IPS-11a (cell line): ENCODE results near the gene IZUMO4.

Experiments
- H3K4me3 ChIP-seq: one replicate; pipeline ENCODE4 v1.5.1; 2013; ENCODE audit warnings: low read depth, low read length, control low read depth

The IZUMO4 gene

DNA sequence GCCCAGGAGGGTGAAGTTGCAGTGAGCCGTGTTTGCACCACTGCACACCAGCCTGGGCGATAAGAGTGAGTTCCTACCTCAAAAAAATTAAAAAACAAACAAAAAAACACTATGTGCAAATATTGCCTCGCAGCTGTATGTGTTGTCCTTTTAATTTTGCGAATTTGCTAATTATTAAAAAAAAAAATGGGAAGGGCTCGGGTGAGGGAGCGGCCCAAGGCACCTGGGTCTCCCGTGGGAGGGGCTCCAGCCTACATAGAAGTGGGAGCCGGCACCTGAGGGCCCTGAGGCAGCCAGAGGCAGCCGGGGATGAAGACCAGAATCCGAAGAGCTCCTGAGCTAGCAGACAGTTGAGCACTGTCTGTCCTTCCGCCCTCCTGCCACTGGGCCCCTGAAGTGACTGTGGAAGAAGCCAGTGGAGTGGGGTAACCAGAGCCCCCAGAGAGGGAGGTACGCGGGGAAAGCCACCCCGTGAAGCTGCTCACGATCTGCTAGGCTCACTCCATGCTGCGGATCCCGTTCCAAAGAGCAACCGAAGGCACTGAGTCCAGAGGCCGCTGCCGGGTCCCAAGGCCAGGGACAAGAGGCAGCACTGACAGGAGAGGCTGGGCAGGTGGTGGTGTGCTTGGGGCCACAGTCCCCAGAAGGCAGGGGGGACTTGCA lies 6.5 kb downstream of the IZUMO4 start:
- no peak overlapping the region for H3K4me3 ChIP-seq

DNA sequence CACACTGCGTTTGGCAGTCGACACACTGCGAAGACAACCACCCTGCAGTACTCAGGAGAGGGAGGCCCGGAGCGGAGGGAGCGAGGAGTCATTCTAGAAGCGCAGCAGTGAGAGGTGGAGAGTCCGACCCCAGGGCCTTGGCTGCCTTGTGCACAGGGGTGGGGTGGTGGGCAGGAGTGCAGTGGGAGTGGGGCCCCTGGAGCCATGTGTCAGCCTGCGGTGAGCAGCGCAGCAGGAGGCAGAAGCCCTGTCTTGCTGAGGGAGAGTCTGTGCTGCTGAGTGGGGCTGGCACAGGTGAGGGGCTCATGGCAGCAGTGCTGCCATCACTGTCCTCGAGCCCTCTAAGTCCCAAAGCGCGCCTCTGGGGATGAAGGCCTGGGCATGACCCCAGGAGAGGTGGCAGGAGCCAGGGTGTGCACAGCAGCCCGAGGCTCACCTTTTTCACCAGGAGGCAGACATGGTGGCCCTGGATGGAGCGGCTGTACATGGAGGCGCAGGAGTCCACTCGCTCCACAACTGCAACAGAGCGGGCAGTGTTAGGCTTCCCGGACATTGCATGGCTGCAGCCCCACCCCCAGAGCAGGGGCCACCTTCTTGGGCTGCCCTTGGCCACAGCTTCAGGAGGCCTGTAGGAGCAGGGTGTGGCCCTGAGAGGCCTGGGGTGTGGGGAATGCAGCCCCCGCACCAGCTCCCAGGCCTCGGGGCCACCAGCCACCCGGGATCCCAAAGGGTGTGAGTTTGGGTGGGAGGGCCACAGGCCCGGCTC lies 11.7 kb downstream of the IZUMO4 start:
- no peak overlapping the region for H3K4me3 ChIP-seq

DNA sequence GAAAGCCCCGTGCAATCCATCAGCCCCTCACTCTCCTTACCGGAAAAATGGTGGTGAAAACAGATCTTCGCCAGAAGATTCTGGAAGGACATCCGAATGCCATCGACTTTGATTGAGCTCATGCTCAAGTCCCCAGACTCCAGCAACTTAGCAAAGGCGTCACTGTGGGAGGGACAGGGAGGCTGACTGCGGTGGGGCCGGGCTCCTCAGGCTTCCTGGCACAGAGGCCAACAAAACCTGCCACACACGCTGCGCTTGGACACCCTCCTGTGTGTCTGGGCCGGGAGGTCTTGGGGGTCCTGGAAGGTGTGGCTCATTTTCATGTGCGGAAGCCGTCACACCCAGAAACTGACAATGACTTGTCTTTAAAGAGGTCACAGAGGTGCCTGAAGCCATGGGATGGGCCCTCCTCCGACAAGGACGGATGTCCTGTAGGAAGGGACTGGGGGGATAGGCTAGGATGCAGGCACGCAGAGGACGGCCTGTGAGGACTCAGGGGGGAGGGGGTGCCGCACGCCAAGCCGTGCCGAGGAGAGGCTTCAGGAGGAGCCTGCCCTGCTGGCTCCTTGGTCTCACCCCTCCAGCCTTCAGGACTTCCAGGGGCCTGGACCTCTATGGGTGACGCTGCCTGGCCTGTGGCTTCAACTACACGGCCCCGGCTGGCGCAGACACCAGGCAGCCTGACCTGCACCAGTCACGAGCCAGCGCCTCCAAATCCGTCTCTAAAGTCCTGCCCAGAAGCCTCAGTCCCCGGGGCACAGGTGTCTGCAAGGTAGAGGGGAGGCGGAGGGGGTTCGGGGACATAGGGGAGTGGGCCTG lies 12.5 kb downstream of the IZUMO4 start:
- H3K4me3 ChIP-seq = no peak overlapping the region

DNA sequence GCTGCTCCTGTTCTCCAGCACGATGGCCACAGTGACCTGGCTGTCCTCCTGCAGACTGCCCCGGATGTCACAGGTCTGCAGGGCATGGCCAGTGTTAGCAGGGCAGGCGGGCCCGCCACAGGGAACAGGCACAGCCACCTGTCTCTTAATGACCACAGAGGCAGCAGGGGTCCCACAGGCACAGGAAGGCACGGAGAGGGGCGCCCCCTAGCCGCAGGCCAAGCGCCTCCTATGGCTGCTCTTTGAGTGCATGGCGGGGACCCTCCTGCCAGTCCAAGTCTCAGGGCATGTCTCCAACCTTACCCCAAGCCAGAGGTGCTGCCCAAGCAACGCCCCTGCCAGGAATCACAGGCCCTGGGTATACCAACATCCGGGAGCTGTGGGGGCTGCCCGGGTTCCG lies 14.1 kb downstream of the IZUMO4 start:
- no peak overlapping the region for H3K4me3 ChIP-seq

DNA sequence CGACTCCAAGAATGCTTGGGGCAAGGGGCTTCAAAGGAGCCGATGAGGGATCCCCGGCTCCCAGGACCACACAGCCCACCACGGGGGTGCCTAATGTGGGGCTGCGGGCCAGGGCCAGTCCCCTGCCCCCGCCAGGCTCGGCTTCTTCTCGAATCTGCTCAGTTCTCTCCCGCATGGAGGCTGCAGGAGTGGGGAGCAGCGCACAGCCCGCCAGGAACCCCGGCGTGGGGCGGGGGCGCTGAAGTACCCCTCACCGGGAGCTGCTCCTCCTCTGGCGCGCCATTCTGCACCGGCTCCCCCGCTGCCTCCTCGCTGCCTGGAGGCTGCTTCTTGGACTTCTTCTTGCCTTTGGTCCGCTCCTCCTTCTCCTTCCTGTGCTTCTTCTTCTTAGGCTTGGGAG lies 14.7 kb downstream of the IZUMO4 start:
- H3K4me3 ChIP-seq = no peak overlapping the region

DNA sequence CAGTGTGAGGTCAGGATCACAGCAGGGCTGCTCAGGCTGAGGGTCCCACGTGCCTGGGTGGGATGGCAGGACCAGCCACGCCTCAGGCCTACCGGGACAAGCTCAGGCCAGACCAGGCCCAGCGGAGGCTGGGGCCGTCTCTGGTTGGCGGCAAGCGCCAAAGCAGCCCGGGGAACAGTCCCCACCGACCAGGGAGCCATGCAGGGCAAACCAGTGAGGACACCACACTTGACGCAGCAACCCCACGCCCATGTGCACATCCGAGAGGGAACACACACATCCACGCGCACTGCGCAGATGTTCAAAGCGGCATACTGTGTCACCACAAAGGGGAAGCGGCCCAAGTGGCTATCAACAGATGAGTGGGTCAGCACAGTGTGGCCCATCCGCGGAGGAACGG lies 15.2 kb downstream of the IZUMO4 start:
- no peak overlapping the region for H3K4me3 ChIP-seq

DNA sequence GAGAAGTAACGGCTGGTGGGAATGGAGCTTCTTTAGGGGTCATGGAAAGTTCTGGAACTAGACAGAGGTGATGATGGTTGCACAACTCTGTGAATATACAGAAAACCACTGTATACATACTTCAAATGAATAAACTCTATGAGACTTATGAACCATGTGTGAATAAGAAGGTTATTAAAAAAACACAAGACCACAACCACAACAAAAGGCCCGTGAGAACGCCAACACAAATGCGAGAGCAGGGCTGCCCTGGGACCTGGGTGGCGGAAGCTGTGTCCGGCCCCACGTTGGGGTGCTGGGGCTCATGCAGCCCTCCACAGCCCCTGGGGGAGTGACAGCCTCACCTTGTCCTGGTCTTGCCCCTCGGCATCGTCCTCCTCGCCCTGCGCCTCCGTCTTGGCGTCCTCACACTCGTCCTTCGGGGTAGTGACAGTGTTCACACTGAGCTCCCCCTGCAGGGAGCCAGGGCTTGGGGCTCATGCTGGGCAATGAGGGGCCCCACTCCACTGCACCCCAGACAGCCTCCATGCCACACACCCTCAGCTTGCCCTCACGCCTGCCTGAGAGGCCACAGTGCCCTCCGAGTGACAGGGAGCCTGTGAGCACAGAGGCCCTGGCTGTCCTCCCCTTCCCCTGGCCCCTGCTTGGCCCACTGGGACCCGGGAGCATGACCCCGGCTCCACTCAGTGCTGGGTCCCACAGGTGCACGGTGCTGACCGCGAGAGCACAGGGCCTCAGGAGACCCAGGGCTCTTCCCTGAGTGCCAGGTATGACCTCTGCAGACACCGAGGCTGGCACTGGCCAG lies 16.0 kb downstream of the IZUMO4 start:
- H3K4me3 ChIP-seq = no peak overlapping the region

DNA sequence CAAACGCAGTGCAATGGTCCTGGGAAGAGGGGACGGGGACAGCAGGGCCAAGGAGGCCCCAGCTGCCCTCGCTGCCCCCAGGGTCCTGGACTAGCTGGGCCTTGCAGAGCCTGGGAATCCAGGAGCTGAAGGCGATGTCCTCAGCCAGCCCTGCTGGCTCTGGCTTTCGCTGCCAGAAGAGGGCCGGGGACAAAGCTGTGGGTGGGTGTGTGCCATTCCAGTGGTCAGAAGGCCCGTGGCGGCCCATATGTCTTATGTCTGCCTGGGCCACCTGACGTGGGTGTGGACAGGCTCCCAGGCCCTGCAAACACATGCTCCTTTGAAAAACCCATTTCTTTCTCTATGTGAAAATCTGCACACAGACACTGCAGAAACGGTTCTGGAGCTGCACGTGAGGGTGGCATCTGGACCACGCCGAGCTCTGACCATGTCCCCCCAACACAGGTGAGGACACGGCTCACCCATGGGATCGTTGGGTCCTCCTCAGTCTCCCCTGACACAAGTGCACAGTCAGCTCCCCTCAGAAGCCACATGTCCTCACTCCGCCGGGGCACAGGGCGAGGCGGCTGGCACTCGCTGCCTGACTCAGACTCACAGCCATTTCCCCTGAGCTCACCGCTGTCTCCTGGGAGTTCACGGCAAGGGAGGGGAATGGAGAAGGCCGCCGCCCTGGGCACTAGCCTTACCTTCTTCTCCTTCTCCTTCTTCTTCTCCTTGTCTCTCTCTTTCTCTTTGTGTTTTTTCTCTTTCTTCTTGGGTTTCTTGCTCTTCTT lies 16.9 kb downstream of the IZUMO4 start:
- no peak overlapping the region for H3K4me3 ChIP-seq

DNA sequence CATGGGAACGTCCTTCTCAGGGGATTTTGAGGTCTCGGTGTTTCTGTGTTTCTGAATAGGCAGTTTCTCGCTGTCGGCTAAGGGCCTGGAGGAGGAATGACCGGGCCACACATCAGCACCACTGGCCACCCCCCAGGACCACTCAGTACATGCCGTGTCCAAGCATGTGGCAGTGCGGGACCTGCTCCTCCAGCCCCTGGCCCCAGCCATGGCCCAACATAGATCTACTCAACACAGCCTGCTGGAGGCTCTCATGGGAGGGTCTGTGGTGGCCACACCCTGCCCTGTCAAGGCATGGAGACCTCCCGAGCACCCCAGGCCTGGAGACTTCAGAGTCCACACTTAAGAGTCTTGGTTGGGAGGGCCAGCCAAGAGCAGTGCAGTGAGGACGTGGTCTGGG lies 17.5 kb downstream of the IZUMO4 start:
- no peak overlapping the region for H3K4me3 ChIP-seq

DNA sequence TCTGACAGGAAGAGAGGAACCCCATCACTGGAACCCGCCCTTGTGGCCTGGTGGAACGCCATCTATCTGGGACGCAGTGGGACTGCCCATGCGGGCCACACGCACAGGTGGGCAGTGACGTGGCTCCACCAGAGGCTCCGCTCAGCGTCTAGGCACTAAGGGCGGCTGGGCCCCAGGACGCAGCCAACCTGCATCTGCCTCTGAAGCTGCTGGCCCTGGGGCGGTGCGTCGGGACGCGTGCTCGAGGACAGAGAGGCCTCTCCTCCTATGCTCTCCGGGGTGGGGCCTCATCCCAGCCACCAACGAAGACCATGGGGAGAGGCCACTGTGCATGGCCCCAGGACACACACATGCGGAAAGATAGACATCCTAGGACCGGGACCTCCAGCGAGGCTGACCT lies 18.1 kb downstream of the IZUMO4 start:
- no peak overlapping the region for H3K4me3 ChIP-seq

DNA sequence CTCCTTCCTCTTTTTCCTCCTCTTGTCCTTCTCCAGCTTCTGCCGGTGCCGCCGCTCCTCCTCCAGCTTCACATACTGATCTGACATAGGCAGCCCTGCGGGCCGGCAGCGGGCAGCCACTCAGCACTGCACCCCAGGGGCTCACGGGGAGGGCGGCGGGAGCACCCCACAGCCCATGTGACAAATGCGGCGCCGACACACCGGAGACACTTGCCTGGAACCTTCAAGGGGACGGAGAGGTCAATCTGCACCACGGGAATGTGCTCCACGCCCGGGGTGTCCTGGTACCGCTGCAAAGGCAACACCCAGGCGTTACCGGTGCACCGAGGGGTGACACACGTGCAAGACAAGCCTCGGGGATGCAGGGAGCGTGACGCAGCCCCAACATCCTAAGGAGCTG lies 18.6 kb downstream of the IZUMO4 start:
- no peak overlapping the region for H3K4me3 ChIP-seq

DNA sequence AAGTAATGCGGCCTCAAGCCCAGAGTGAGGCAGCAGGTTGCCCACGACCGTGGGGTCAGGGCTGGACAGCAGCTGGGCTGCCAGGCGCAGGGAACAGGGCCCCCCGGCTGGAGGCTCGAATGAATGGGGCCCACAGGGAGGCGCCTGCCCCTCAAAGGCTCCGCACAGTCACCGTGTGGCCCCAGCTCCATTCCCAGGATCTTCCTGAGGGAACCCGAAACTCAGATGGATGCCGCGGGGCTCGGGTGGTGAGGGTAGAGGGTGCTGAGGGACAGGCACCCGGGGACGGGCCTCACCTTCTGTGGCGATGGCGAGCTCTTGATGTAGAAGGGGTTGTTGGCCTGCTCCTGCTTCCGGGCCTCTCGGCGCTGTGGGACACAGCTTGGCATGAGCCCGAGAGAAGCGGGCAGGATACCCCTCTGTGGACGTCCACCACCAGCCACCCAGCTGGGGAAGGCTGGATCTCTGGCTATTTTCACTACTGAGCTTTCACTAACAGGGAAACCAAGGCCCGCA lies 19.3 kb downstream of the IZUMO4 start:
- no peak overlapping the region for H3K4me3 ChIP-seq

DNA sequence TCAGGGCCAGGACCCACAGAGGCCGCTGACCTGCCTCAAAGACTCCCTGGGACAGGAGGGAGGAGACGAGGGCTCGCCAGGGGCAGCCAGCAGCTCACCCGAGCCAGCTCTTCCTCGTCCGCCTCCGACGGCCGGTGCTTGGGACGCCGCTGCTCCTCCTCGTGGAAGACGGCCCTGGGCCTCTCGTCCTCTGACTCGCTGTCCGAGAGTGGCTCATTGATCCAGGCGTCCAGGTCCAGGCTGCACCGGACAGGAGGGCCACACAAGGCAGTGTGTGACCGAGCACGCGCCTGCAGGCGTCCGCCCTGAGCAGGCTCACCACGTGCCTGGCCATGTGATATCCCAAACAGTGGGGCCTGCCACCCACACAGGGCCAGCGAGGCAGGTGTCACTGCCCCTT lies 19.8 kb downstream of the IZUMO4 start:
- H3K4me3 ChIP-seq = no peak overlapping the region

DNA sequence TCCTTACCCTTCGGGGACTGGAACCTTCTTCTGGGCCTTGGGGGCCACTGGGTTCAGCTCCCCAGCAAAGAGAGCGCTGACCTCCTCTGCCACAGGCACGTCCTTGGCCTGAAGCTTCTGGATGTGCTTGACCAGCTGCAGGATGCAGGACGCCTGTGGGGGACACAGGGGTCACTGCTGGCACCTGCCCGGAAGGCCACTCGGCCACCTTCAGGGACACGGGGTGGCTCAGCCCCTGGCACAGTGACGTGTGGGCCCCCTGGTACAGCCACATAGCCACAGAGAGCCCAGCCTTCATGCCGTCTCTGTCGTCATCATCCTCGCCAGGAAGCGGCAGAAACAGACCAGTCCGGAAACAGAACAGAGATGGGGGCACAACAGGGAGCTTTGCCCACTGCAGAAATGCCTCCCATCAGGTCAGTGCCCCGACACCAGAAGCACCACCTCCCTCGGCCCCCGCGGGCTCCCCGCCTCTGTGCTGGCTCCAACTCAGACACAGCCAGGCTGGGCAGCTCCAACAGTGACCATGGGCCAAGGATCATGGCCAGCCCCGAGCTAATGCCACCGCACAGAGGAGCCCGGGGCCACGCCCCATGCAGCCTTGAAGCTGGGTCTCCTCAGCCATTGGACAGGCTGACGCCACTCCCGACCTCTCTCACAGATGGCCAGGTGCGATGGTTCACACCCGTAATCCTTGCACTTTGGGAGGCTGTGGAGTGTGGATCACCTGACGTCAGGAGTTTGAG lies 20.7 kb downstream of the IZUMO4 start:
- H3K4me3 ChIP-seq = no peak overlapping the region

DNA sequence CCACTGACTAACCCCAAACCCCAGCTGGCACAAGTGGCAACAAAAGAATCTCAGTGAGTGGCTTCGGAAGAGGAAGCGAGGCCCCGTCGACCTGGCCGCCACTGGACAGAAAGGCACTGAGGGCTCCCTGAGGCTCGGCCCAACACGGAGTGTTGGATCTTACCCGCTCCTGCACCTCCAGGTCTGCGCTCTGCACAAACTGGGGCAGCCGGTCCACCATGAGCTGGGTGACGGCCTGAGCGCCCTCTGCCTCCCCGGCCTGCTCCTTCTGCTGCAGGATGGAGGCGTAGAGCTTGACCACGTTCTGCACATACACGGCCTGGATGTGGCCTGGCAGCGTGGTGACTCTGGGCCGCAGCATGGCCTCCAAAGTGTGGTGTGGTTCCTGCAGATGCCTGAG lies 21.7 kb downstream of the IZUMO4 start:
- no peak overlapping the region for H3K4me3 ChIP-seq

DNA sequence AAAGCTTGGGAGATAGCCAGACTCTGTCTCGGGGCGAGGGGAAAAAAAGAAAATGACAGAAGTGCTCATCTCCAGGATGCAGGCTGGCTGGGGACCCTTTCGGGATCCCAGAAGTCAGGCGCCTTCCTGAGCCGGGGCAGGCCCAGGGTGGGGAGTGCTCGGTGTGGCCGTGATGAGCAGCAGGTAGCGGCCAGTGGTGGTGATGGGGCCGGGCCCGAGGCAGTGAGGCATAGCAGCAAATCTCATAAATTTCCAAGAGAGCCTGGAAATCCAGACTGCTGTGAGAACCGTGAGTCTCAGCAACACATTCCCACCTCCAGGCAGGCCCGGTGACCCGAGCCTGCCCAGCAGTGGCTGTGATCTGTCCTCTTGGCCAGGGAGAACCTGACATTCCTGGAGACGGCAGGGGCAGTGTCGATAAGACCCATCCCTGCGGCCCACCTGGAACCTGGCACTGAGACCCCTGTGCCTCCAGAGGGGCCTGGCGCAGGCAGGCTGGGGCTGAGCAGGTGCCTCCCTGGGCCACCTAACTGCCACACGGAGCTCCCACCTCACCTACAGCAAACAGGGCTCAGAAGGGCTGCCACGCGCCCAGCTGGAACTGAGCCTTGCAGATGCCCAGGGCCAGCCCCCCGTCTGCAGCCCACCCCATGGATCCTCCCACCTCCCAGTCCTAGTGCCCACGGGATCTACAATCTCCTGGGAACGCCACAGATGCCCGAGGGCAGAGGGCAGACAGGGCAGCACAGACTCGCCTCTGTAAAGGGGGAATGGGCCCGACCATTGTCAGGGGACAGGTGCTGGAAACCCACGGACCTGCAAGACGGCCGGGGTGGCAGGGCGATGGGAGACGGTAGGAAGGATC lies 23.4 kb downstream of the IZUMO4 start:
- H3K4me3 ChIP-seq = no peak overlapping the region

DNA sequence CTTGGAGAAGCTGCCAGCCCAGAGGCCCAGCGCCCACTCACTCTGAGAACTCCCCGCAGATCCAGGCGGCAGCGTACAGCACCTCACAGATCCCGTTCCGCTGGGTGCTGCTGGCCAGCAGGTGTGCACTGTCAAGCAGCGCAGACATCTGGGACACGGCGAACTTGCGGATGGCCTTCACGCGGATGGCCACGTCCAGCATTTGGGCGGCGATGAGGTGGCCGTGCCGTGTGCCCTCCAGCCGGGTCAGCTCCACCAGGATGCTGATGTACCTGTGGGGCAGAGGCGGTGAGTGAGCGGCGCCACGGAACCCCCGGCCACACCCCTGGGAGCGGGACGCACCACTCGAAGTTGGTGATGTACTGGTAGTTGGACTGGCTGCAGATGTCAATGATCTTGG lies 24.1 kb downstream of the IZUMO4 start:
- no peak overlapping the region for H3K4me3 ChIP-seq

DNA sequence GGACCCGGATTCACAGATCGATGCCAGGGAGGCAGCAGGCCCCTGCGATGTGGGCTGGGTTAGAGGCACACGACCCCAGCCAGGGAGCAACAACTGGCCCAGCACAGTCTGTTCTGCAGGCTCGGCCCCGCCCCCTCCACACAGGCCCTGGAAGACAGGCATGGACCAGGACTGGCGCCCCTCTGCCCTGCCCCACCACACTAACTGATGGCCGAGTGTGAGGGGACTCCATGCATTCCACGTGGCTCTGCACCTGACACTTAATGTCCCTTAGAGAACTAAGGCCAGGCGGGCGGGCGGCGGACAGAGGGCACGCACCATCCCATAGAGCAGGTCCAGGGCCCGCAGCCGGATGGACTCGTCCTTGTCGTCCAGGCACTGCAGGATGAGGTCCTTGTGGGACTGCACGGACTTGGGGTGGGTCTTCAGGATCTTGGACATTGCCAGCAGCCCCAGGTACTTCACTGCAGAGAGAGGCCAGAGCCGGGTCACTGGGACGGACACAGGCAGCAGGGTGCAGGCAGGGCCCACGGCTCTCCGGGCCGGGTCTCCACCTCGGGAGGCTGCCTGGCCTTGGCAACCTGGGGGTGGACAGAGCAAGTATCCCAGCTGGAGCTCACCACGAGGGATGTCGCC lies 24.8 kb downstream of the IZUMO4 start:
- H3K4me3 ChIP-seq = no peak overlapping the region
